OCI-LY1 (cell line): Measurements from ENCODE around the gene CDC25C.

Experiments
- H2AFZ ChIP-seq: fragments of 200-600 bp; sonication (generic), shearing (Covaris generic); 2 replicates; pipeline ENCODE4 v1.6.0; 2014; ENCODE audit warnings: antibody characterized with exemption, mild to moderate bottlenecking, low read length
- H3F3A ChIP-seq: fragments of 200-600 bp; sonication (generic), shearing (Covaris generic); 2 replicates; pipeline ENCODE4 v1.6.0; 2014; ENCODE audit warnings: mild to moderate bottlenecking, antibody characterized with exemption, low read length, moderate library complexity; ENCODE audit not compliant: insufficient read depth
- H3K27ac ChIP-seq: fragments of 200-600 bp; sonication (generic); 2 replicates; pipeline ENCODE4 v1.5.1; 2014; ENCODE audit warnings: low read length, mixed run types, mild to moderate bottlenecking, low read depth; ENCODE audit not compliant: poor library complexity, severe bottlenecking
- H3K27me3 ChIP-seq: fragments of 200-600 bp; sonication (generic); 2 replicates; pipeline ENCODE4 v1.6.0; 2014; ENCODE audit warnings: antibody characterized with exemption, mild to moderate bottlenecking, low read length, moderate library complexity; ENCODE audit not compliant: insufficient read depth
- H3K36me3 ChIP-seq: fragments of 200-600 bp; sonication (generic); 2 replicates; pipeline ENCODE4 v1.6.1; 2014; ENCODE audit warnings: mild to moderate bottlenecking, antibody characterized with exemption, low read length, moderate library complexity, mixed read lengths; ENCODE audit not compliant: insufficient read depth
- H3K4me1 ChIP-seq: fragments of 200-600 bp; sonication (generic); 2 replicates; pipeline ENCODE4 v1.5.1; 2014; ENCODE audit warnings: mild to moderate bottlenecking, low read length, moderate library complexity; ENCODE audit not compliant: insufficient read depth, severe bottlenecking
- H3K4me2 ChIP-seq: fragments of 200-600 bp; sonication (generic), shearing (Covaris generic); 2 replicates; pipeline ENCODE4 v1.6.1; 2014; ENCODE audit warnings: low read length
- H3K4me3 ChIP-seq: fragments of 200-600 bp; sonication (generic); 2 replicates; pipeline ENCODE4 v1.5.1; 2014; ENCODE audit warnings: low read length, low read depth, mild to moderate bottlenecking, mixed read lengths; ENCODE audit not compliant: poor library complexity, severe bottlenecking
- H3K79me2 ChIP-seq: fragments of 200-600 bp; shearing (Covaris generic); 2 replicates; pipeline ENCODE4 v1.6.1; 2016; ENCODE audit warnings: mixed run types, low read length, mixed read lengths; ENCODE audit not compliant: insufficient read depth
- H3K9ac ChIP-seq: fragments of 200-600 bp; sonication (generic), shearing (Covaris generic); 2 replicates; pipeline ENCODE4 v1.6.1; 2014; ENCODE audit warnings: mild to moderate bottlenecking, low read length, mixed read lengths
- H3K9me2 ChIP-seq: fragments of 200-600 bp; sonication (generic), shearing (Covaris generic); 2 replicates; pipeline ENCODE4 v1.6.1; 2014; ENCODE audit warnings: low read depth, mild to moderate bottlenecking, low read length, mixed read lengths
- H3K9me3 ChIP-seq: fragments of 200-600 bp; shearing (Covaris generic); 2 replicates; pipeline ENCODE4 v1.6.1; 2014; ENCODE audit warnings: low read length, mixed read lengths
- H4K20me1 ChIP-seq: fragments of 200-600 bp; sonication (generic), shearing (Covaris generic); 2 replicates; pipeline ENCODE4 v1.6.0; 2016; ENCODE audit warnings: mild to moderate bottlenecking, low read length; ENCODE audit not compliant: insufficient read depth
- EZH2 ChIP-seq: fragments of 200-600 bp; sonication (generic), shearing (Covaris generic); IDR thresholded peaks from 2 replicates; pipeline ENCODE4 v1.8.0; 2017; ENCODE audit warnings: borderline replicate concordance, mixed run types, mild to moderate bottlenecking, antibody characterized with exemption, low read length, moderate library complexity, mixed read lengths
- TF ChIP-seq, protein P1 (sequence below): fragments of 200-600 bp; sonication (generic), shearing (Covaris generic); IDR thresholded peaks from 2 replicates; pipeline ENCODE4 v1.5.1; 2017; ENCODE audit warnings: mild to moderate bottlenecking, antibody characterized with exemption, low read length, moderate library complexity, mixed read lengths

The CDC25C gene

GRCh38 chr5:138275895-138276294 lies 55.7 kb downstream of the CDC25C start:
- H4K20me1 ChIP-seq = no peaks in the 10 kb centered on the region
- H3K9me2 ChIP-seq = no peaks in the 10 kb centered on the region
- H3K36me3 ChIP-seq = no peaks in the 10 kb centered on the region
- no peak overlapping the region for H2AFZ ChIP-seq
- H3K79me2 ChIP-seq = no peaks in the 10 kb centered on the region
- H3K4me3 ChIP-seq = no peak overlapping the region
- no peak for TF ChIP-seq EZH2
- TF ChIP-seq, protein P1, sequence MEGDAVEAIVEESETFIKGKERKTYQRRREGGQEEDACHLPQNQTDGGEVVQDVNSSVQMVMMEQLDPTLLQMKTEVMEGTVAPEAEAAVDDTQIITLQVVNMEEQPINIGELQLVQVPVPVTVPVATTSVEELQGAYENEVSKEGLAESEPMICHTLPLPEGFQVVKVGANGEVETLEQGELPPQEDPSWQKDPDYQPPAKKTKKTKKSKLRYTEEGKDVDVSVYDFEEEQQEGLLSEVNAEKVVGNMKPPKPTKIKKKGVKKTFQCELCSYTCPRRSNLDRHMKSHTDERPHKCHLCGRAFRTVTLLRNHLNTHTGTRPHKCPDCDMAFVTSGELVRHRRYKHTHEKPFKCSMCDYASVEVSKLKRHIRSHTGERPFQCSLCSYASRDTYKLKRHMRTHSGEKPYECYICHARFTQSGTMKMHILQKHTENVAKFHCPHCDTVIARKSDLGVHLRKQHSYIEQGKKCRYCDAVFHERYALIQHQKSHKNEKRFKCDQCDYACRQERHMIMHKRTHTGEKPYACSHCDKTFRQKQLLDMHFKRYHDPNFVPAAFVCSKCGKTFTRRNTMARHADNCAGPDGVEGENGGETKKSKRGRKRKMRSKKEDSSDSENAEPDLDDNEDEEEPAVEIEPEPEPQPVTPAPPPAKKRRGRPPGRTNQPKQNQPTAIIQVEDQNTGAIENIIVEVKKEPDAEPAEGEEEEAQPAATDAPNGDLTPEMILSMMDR = no peak
- no peaks in the 10 kb centered on the region for H3K27me3 ChIP-seq
- H3K4me2 ChIP-seq = no peak overlapping the region
- H3K9me3 ChIP-seq = no peaks in the 10 kb centered on the region
- no peaks in the 10 kb centered on the region for H3F3A ChIP-seq
- H3K4me1 ChIP-seq = peaks cover 8% of the 10 kb centered on the region
- H3K27ac ChIP-seq = no peak overlapping the region
- no peak overlapping the region for H3K9ac ChIP-seq

GRCh38 chr5:138275379-138275782 lies 56.2 kb downstream of the CDC25C start:
- peaks cover 8% of the 10 kb centered on the region for H3K4me1 ChIP-seq
- H2AFZ ChIP-seq = no peak overlapping the region
- no peaks in the 10 kb centered on the region for H3K9me2 ChIP-seq
- TF ChIP-seq, protein P1 = no peak
- no peak for TF ChIP-seq EZH2
- no peaks in the 10 kb centered on the region for H3F3A ChIP-seq
- no peak overlapping the region for H3K27ac ChIP-seq
- no peaks in the 10 kb centered on the region for H3K9me3 ChIP-seq
- no peaks in the 10 kb centered on the region for H3K36me3 ChIP-seq
- H3K4me3 ChIP-seq = no peak overlapping the region
- H3K4me2 ChIP-seq = no peak overlapping the region
- H4K20me1 ChIP-seq = no peaks in the 10 kb centered on the region
- no peak overlapping the region for H3K9ac ChIP-seq
- no peaks in the 10 kb centered on the region for H3K79me2 ChIP-seq
- H3K27me3 ChIP-seq = no peaks in the 10 kb centered on the region

GRCh38 chr5:138274189-138274853 lies 57.3 kb downstream of the CDC25C start, which contains the start of gene GFRA3:
Gene GFRA3, minus strand, starts transcription at chr5:138274621. Its CDS starts 197 bp downstream, at chr5:138274424.
- no peak within 1 kb of the TSS for H3K27ac ChIP-seq
- H3K4me3 ChIP-seq = peak within 1 kb of the TSS; percentile 48
- no peaks in the 10 kb centered on the region for H4K20me1 ChIP-seq
- TF ChIP-seq, protein P1 = no peak
- no peak for TF ChIP-seq EZH2
- no peaks in the 10 kb centered on the region for H3K36me3 ChIP-seq
- H3K4me1 ChIP-seq = peaks cover 8% of the 10 kb centered on the region
- H3F3A ChIP-seq = no peaks in the 10 kb centered on the region
- no peaks in the 10 kb centered on the region for H3K9me3 ChIP-seq
- peak within 1 kb of the TSS; percentile 59 for H3K4me2 ChIP-seq
- H2AFZ ChIP-seq = no peak within 1 kb of the TSS
- no peaks in the 10 kb centered on the region for H3K79me2 ChIP-seq
- no peaks in the 10 kb centered on the region for H3K27me3 ChIP-seq
- no peak within 1 kb of the TSS; the same call in 1 of the 2 replicates for H3K9ac ChIP-seq
- H3K9me2 ChIP-seq = no peaks in the 10 kb centered on the region
